Measurements from ENCODE around the gene SLX4. TPM values are rescaled to one million over a fixed set of nuclear protein-coding genes. Genes with fewer than 3 reads are reported as not detected.

Gene SLX4
- total RNA-seq, 1 experiment from 2014 or later: 7.0 TPM

- ATAC-seq: no peak
- Histone ChIP-seq H3K9ac (ENCODE audit: low read length) (no peak overlapping the region), H3K9me3 (ENCODE audit: control insufficient read depth in 1 of 2, insufficient read depth in 1 of 2, low read depth in 1 of 2, low read length in 2 of 2) (no peaks in the 10 kb centered on the region), H3K79me2 (ENCODE audit: insufficient read depth, low read length) (no peaks in the 10 kb centered on the region), H3K4me1 (ENCODE audit: control insufficient read depth in 1 of 2, insufficient read depth in 2 of 2, low read length in 2 of 2) (no peaks in the 10 kb centered on the region), H3K4me3 (replicated peaks in 1 of 2; ENCODE audit: low read depth in 1 of 2, low read length in 2 of 2) (no peak overlapping the region), H2AFZ (ENCODE audit: low read depth, low read length, poor library complexity, severe bottlenecking) (no peak overlapping the region), H3K4me2 (ENCODE audit: low read length) (no peak overlapping the region), H3K27me3 (ENCODE audit: insufficient read depth, low read length) (no peaks in the 10 kb centered on the region), H4K20me1 (ENCODE audit: insufficient read depth) (no peaks in the 10 kb centered on the region), H3K9me2 (ENCODE audit: insufficient read depth) (no peaks in the 10 kb centered on the region), H3K36me3 (ENCODE audit: control insufficient read depth in 1 of 2, insufficient read depth in 2 of 2, low read length in 2 of 2) (no peaks in the 10 kb centered on the region), H3K27ac (ENCODE audit: low read depth, low read length) (no peak overlapping the region)
- POLR2A ChIA-PET: no interaction called here
- CTCF ChIA-PET: no interaction called here
- TF ChIP-seq YY1 (IDR thresholded peaks at IDR 0.05; ENCODE audit: extremely low read depth, insufficient replicate concordance, low read depth, low read length): no peak
- no peak for TF ChIP-seq MAX (IDR thresholded peaks at IDR 0.05)
- TF ChIP-seq REST (IDR thresholded peaks at IDR 0.05; ENCODE audit: low read depth): no peak
- no peak for TF ChIP-seq SRF (IDR thresholded peaks at IDR 0.05; ENCODE audit: low read depth)
- intact Hi-C loops (cut with micrococcal nuclease): no loop called here
- no peak for DNase-seq (ENCODE audit: low read depth, low spot score)
- RAD21 ChIA-PET (ENCODE audit: low non-redundant PET in 1 of 2, low total read pairs in 2 of 2, uncharacterized antibody in 2 of 2, unreplicated experiment in 2 of 2): no interaction called here
- no TSS peak for BruUV-seq (replicated peaks)
Measured at GRCh38 chr16:3553138-3553923, 58.1 kb downstream of the SLX4 start.
